Colonic mucosa (tissue), 4 donors: ENCODE data around the gene TBC1D22A. TPM values are rescaled to one million over a fixed set of nuclear protein-coding genes. Genes with fewer than 3 reads are reported as not detected.

Experiments
- DNase-seq: peaks from one replicate; pipeline ENCODE4 v3.0.0-alpha.2; 2020
- H3K27ac ChIP-seq: fragments of 200-600 bp; one replicate; pipeline ENCODE4 v1.8.0; 2021
- H3K27me3 ChIP-seq: fragments of 200-600 bp; one replicate; pipeline ENCODE4 v1.8.0; 2021
- H3K36me3 ChIP-seq: fragments of 200-600 bp; one replicate; pipeline ENCODE4 v1.8.0; 2021
- H3K4me1 ChIP-seq: fragments of 200-600 bp; one replicate; pipeline ENCODE4 v1.8.0; 2021; ENCODE audit warnings: mild to moderate bottlenecking
- H3K4me3 ChIP-seq: fragments of 200-600 bp; one replicate; pipeline ENCODE4 v1.8.0; 2021
- H3K9ac ChIP-seq, 2 donors: one replicate each; pipeline ENCODE4 v1.7.0; 2013; ENCODE audit warnings: control low read depth in 2 of 2, low read depth in 2 of 2, low read length in 2 of 2
- H3K9me3 ChIP-seq: fragments of 200-600 bp; one replicate; pipeline ENCODE4 v1.8.0; 2021
- intact Hi-C: fragments of 100-400 bp; cut with DNase I; formaldehyde crosslinking; loops from one replicate; pipeline ENCODE4 v1.14.1; 2022
- total RNA-seq, 2 donors: library from RNA; stranded (reverse); fragmentation: NEBNext Ultra II Directional in 1 of 2; extraction: Animal tissue kit (Norgen Biotek cat#: 25700) in 1 of 2; gene quantifications; one replicate each; pipeline ENCODE4 v1.2.1, GENCODE V29; 2021
- TF ChIP-seq, protein P1 (sequence below): fragments of 200-600 bp; IDR thresholded peaks from one replicate; pipeline ENCODE4 v1.8.0; 2022; ENCODE audit warnings: antibody characterized with exemption, mild to moderate bottlenecking
- donor health status: healthy.
- donor health status: DM: no; HTN: no; CAD: no.
- donor health status: DM: no; HTN: no; CAD: no.

Gene TBC1D22A
- total RNA-seq, 2 donors from 2014 or later: 34.2 to 36.4 TPM

DNA sequence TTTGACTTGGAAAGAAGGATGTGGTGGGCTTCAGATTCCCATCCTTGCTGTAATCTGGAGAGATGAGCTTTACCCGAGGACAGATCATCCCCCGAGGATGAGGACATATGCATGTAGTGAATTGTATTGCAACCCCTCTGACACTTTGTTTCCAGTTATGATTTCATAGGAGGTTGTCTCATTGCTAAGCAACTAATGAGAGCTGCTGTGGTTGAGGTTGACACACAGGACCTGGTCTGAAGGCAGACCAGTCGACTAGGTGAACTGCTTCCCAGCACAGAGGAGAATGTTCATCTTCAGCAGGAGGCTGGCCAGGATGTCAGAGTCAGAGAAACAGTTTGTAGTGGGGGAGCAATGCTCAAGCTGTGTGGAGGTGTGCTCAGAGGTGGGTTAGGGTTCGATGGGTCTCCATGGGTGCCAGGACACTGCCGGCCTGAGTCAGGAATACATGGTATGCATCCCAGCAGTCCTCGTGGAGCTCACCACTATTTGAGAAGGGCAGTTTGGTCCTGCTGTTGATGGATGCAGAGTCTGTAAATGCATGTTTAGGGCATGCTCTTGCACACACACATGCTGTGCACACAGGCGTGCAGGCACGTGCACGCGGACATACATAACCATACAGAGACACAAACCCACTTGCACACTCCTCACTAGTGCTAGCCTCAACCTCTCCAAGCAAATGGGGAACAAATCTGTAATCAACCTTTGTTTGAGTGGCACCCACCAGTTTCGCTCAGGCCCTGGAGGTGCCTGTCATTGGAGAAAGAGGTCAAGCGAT, 153.7 kb downstream of the TBC1D22A start:
- H3K36me3 ChIP-seq: no peaks in the 10 kb centered on the region
- TF ChIP-seq, protein P1, sequence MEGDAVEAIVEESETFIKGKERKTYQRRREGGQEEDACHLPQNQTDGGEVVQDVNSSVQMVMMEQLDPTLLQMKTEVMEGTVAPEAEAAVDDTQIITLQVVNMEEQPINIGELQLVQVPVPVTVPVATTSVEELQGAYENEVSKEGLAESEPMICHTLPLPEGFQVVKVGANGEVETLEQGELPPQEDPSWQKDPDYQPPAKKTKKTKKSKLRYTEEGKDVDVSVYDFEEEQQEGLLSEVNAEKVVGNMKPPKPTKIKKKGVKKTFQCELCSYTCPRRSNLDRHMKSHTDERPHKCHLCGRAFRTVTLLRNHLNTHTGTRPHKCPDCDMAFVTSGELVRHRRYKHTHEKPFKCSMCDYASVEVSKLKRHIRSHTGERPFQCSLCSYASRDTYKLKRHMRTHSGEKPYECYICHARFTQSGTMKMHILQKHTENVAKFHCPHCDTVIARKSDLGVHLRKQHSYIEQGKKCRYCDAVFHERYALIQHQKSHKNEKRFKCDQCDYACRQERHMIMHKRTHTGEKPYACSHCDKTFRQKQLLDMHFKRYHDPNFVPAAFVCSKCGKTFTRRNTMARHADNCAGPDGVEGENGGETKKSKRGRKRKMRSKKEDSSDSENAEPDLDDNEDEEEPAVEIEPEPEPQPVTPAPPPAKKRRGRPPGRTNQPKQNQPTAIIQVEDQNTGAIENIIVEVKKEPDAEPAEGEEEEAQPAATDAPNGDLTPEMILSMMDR: no peak
- no peaks in the 10 kb centered on the region for H3K4me1 ChIP-seq
- H3K4me3 ChIP-seq: no peak overlapping the region
- peak; percentile 4 for DNase-seq
- H3K9ac ChIP-seq: no peak overlapping the region
- H3K9me3 ChIP-seq: no peaks in the 10 kb centered on the region
- no peak overlapping the region for H3K27ac ChIP-seq
- intact Hi-C loops: no loop called here
- no peaks in the 10 kb centered on the region for H3K27me3 ChIP-seq

DNA sequence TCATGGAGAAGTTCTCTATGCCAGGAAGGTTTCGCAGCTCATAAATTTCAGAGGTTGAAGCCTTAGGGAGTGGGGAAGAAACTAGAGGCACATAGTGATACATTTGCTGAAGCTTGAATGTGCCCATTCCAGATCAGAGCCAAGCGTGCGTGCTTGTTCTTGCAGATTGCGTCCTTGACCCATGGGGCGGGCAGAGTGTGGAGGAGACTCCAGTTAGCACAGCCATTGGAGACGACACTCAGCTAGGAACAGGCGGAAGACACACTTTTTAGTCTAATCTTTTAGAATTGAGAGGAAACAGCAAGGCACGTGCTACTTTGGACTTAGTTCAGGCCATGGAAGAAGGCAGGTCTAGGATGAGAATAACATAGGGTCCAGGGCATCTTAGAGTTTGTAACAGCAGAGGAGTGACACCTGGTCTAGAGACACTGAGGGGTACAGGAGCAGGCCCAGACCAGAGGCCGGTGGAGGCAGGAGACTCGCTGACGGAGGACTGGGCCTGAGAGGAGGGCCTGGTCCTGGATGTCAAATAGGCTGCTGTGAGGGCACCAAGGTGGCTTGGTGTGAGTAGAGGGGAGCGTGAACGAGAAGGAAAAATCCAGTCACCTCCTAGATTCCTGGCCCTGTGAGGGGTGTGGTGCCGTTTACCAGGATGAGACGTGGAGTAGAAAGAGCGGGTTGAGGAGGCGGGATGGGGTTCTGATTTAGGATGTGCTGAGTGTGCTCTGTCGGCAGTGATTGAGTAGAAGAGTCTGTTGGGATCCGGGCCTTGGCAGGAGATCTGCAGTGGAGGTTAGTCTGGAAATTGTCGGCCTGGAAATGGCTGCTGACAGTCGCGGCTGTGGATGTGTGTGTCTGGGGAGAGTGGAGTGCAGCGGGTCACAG, 154.7 kb downstream of the TBC1D22A start:
- intact Hi-C loops: no loop called here

DNA sequence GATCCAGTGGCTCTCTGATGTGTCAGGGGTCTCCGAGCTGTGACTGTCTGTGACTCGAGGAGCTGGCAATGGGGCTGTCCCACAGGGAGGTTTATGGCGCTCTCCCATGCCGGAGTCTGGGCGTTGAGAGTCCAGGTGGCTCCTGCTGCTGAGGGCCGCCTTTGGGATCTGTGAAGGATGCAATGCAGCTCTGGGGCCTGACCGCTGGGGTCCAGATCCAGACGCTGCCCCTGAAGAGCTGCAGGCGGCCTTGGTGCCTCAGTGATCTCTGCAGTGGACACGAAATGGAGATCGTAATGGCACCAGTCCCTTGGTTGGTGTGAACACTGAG, 155.3 kb downstream of the TBC1D22A start:
- Histone ChIP-seq H3K4me3 (no peak overlapping the region), H3K36me3 (no peaks in the 10 kb centered on the region), H3K27me3 (no peaks in the 10 kb centered on the region), H3K9me3 (no peaks in the 10 kb centered on the region), H3K27ac (no peak overlapping the region), H3K9ac (no peak overlapping the region), H3K4me1 (no peaks in the 10 kb centered on the region)
- TF ChIP-seq, protein P1: no peak
- intact Hi-C loops: no loop called here
- DNase-seq: peak; percentile 6

More for the DNA sequence above, 154.7 kb downstream of the TBC1D22A start:
- TF ChIP-seq, protein P1: no peak
- DNase-seq: peak; percentile 12
- H3K9me3 ChIP-seq: no peaks in the 10 kb centered on the region
- no peak overlapping the region for H3K4me3 ChIP-seq
- no peaks in the 10 kb centered on the region for H3K36me3 ChIP-seq
- H3K9ac ChIP-seq: no peak overlapping the region
- no peak overlapping the region for H3K27ac ChIP-seq
- H3K27me3 ChIP-seq: no peaks in the 10 kb centered on the region
- no peaks in the 10 kb centered on the region for H3K4me1 ChIP-seq

DNA sequence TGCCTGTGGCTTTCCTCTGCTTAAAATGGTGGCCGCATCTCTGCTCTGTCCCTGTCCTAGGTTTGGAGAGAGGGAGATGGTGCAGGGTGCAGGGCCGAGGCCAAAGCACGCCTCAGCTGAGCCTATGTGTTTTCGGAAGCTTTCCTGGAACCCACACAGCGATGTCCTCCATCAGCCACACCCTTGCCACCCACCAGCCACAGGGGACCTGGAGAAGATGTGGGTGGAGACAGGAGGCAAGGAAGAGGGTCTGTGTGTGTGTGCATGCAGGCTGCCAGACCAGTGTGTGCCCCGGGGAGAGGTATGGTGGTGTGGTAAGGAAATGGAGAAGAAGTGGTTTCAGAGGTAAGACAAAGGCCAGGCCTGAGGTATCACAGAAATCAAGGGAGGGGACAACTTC, 155.7 kb downstream of the TBC1D22A start:
- no peaks in the 10 kb centered on the region for H3K4me1 ChIP-seq
- no peak overlapping the region for H3K9ac ChIP-seq
- H3K4me3 ChIP-seq: no peak overlapping the region
- no peak for DNase-seq
- no peaks in the 10 kb centered on the region for H3K36me3 ChIP-seq
- TF ChIP-seq, protein P1: no peak
- intact Hi-C loops: no loop called here
- H3K9me3 ChIP-seq: no peaks in the 10 kb centered on the region
- no peaks in the 10 kb centered on the region for H3K27me3 ChIP-seq
- no peak overlapping the region for H3K27ac ChIP-seq

DNA sequence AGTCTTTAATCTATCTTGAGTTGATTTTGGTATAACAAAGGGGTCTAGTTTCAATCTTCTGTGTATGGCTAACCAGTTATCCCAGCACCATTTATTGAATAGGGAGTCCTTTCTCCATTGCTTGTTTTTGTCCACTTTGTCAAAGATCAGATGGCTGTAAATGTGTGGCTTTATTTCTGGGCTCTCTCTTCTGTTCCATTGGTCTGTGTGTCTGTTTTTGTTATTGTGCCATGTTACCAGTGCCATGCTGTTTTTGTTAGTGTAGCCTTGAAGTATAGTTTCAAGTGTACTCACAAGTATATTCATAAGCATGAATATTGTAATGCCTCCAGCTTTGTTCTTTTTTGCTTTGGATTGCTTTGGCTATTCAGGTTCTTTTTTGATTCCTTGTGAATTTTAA, 159.6 kb downstream of the TBC1D22A start:
- H3K27ac ChIP-seq: no peak overlapping the region
- H3K9me3 ChIP-seq: no peaks in the 10 kb centered on the region
- TF ChIP-seq, protein P1: no peak
- no peak overlapping the region for H3K4me3 ChIP-seq
- intact Hi-C loops: no loop called here
- no peak overlapping the region for H3K9ac ChIP-seq
- H3K36me3 ChIP-seq: no peaks in the 10 kb centered on the region
- H3K27me3 ChIP-seq: no peaks in the 10 kb centered on the region
- H3K4me1 ChIP-seq: no peaks in the 10 kb centered on the region
- DNase-seq: no peak
